Liver (tissue), 3 donors: Measurements from ENCODE around the gene RXYLT1.

Experiments
- CTCF ChIP-seq: fragments of 150-350 bp; IDR thresholded peaks from 2 replicates; pipeline ENCODE4 v1.5.1; 2017; ENCODE audit warnings: improper control_type of control experiment, low read depth, low read length; ENCODE audit not compliant: missing input control
- EGR1 ChIP-seq, 2 donors: IDR thresholded peaks; 2 replicates each; pipeline ENCODE4 v1.6.1; 2016 to 2018; ENCODE audit warnings: antibody characterized with exemption in 2 of 2, low read depth in 2 of 2
- FOXA1 ChIP-seq: IDR thresholded peaks from 2 replicates; pipeline ENCODE4 v1.6.1; 2016; ENCODE audit warnings: antibody characterized with exemption
- GABPA ChIP-seq, 2 donors: IDR thresholded peaks in 1 of 2; conservative IDR thresholded peaks in 1 of 2; 2 replicates each; pipeline ENCODE4 v1.6.1; 2016; ENCODE audit warnings: antibody characterized with exemption in 2 of 2, mild to moderate bottlenecking in 1 of 2, moderate library complexity in 1 of 2
- JUND ChIP-seq, 2 donors: IDR thresholded peaks; 2 replicates each; pipeline ENCODE4 v1.6.1; 2016; ENCODE audit warnings: antibody characterized with exemption in 2 of 2
- MAX ChIP-seq: IDR thresholded peaks from 2 replicates; pipeline ENCODE4 v1.6.1; 2016; ENCODE audit warnings: antibody characterized with exemption
- NR2F2 ChIP-seq: IDR thresholded peaks from 2 replicates; pipeline ENCODE4 v1.6.1; 2016; ENCODE audit warnings: antibody characterized with exemption
- REST ChIP-seq: IDR thresholded peaks from 2 replicates; pipeline ENCODE4 v1.6.1; 2016; ENCODE audit warnings: antibody characterized with exemption, mild to moderate bottlenecking
- RXRA ChIP-seq, 2 donors: IDR thresholded peaks; 2 replicates each; pipeline ENCODE4 v1.6.1; 2017 to 2018; ENCODE audit warnings: antibody characterized with exemption in 2 of 2, mild to moderate bottlenecking in 1 of 2
- SP1 ChIP-seq: IDR thresholded peaks from 2 replicates; pipeline ENCODE4 v1.6.1; 2018; ENCODE audit warnings: antibody characterized with exemption, mild to moderate bottlenecking
- TAF1 ChIP-seq: conservative IDR thresholded peaks from 2 replicates; pipeline ENCODE4 v1.6.1; 2016; ENCODE audit warnings: antibody characterized with exemption, mild to moderate bottlenecking
- YY1 ChIP-seq: IDR thresholded peaks from 2 replicates; pipeline ENCODE4 v1.6.1; 2016; ENCODE audit warnings: antibody characterized with exemption, mild to moderate bottlenecking
- donor health status: healthy.
- donor health status: healthy.

- TF ChIP-seq CTCF (no peak), RXRA (IDR thresholded peaks at IDR 0.05) (no peak), YY1 (no peak), REST (no peak), MAX (no peak), SP1 (no peak), GABPA (IDR thresholded peaks at IDR 0.05 in 1 of 2, conservative IDR thresholded peaks at IDR 0.05 in 1 of 2) (no peak), FOXA1 (no peak), EGR1 (IDR thresholded peaks at IDR 0.05; ENCODE audit: low read depth in 2 of 2) (no peak), NR2F2 (no peak), JUND (IDR thresholded peaks at IDR 0.05) (no peak), TAF1 (no peak)
Measured at GRCh38 chr12:63855299-63855698, 75.6 kb downstream of the RXYLT1 start.
